HG02759 (cell line): ENCODE data around the gene SLC10A3.

Source experiments
- ATAC-seq: cut with Tn5 transposase; IDR thresholded peaks from one replicate; pipeline ENCODE4 v1.9.1; 2021; ENCODE audit warnings: mild to moderate bottlenecking, moderate library complexity; ENCODE audit not compliant: unreplicated experiment

Gene SLC10A3

DNA sequence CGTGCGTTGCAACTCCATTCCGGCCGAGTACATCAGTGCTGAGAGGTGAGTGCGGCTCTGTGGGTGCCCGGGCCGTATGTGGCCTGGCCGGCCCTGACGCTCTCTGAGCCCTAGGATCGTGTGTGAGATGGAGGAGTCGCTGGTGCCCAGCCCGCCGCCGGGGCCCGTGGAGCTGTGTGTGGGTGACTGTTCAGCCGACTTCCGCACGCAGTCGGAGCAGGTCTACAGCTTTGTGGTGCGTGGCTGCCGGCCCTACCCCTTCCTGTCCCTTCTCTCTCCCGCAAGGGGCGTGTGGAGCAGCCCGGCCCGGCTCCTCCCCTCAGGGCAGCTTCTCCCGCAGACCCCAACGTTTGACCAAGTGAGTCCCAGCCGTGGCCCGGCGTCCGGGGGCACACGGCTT lies 24.4 kb downstream of the SLC10A3 start:
- no peak for ATAC-seq

- ATAC-seq: no peak
Measured at GRCh38 chrX:154465601-154466000, 24.8 kb downstream of the SLC10A3 start.

- ATAC-seq: no peak
Measured at GRCh38 chrX:154464806-154465365, 25.5 kb downstream of the SLC10A3 start.

DNA sequence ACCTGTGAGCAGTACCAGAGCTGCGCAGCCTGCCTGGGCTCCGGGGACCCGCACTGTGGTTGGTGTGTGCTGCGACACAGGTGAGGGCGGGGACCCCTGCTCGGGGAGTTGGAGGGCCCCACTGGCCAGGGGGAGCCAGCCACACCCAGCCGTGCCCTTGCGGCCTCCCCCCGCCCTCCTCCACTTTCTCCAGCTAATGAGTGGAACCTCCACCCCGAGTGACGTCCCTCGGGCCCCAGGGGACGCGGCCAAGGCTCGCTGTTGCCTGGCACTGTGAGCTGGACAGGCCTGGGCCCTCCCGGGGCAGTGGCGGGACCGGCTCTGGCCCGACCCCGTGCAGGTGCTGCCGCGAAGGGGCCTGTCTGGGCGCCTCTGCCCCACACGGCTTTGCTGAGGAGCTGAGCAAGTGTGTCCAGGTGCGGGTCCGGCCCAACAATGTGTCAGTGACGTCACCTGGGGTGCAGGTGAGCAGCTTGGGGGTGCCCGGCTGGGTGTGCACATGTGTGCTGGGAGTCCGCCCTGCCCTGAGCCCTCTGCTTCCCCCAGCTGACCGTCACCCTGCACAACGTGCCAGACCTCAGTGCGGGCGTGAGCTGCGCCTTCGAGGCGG lies 26.7 kb downstream of the SLC10A3 start:
- ATAC-seq: no peak

DNA sequence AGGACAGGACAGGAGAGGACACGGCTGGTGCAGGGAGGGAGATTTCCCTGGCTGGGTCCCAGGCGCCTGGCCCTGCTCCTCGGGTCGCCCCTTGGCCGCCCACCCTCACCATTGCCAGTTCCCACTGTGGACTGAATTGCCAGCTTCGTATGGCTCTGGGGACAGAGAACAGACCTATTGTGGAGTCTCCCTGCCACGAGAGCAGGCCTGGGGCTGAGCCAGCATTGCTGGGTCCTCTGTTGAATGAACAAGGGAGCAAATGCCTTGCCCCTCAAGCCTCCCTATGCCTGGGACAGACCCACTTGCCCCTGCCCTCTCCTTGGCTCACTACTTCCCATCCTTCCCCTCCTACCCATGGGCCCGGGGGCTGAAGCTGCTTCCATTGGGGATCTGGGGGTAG lies 28.0 kb downstream of the SLC10A3 start:
- ATAC-seq: no peak

- ATAC-seq: no peak
Measured at GRCh38 chrX:154460326-154460725, 30.1 kb downstream of the SLC10A3 start.

DNA sequence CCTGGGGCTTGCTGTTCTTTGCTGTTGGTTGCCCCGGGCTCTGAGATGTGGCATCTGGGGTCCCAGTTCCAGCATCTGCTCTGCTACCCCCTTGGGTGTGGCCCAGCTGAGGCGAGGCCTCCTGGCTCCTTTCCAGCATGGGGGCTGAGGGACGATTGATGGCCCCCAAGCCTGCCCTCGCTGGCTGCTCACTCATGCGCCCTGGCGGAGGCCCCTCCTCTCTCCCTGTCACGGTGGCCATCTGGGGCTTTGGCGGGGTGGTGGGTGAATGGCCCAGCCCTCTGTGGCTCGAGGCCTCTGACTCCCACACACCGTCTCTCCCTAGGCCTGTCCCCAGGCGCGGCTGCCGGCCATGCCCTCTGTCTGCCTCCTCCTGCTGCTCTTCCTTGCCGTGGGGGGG lies 30.6 kb downstream of the SLC10A3 start:
- ATAC-seq: no peak

- ATAC-seq: no peak
Measured at GRCh38 chrX:154458954-154459778, 31.3 kb downstream of the SLC10A3 start.

DNA sequence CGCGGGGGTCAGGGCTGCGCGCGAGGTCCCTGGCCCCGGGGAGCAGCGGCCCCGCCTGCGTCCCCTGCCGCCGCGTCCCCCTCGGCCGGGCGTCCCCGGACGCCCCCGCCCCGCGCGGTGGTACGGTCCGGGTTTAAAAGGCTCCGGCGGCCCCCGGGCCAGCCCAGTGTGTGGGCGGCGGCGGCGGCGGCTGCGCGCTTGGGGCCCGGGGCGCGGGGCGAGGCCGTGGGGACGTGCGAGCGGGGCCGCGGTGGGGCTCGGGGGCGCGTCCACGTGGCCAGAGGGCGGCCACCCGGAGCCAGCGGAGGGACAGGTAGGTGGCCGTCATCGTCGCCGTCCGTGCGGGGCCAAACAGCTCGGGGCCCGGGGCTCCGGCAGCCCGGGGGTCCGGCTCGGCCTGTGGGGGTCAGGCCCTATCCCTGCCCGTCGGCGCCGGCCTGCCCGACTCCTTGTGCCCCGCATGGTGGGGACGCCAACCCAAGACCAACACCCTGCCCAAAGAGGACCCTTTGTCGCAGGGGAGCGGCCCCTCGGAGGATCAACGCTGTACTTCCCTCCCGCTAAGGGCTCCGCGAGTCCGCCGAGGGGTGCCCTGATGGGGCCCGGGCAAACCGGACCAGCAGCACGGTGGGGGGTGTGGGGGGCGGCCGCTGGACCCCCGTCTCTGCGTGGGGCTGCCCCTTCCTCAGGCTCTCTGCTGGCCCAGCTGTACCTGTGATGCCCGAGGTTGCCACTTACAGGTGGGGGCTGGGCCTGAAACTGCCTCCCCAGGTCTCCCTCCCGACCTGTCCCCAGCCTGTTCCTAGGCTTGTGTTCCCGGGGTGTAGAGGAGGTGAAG lies 32.1 kb downstream of the SLC10A3 start, which contains the start of gene PLXNA3:
TSS of gene PLXNA3 (plus strand) at position 166 of the 838 bp plus-strand sequence. CDS start 1,903 bp downstream, outside the sequence.
- peak; percentile 79 for ATAC-seq

DNA sequence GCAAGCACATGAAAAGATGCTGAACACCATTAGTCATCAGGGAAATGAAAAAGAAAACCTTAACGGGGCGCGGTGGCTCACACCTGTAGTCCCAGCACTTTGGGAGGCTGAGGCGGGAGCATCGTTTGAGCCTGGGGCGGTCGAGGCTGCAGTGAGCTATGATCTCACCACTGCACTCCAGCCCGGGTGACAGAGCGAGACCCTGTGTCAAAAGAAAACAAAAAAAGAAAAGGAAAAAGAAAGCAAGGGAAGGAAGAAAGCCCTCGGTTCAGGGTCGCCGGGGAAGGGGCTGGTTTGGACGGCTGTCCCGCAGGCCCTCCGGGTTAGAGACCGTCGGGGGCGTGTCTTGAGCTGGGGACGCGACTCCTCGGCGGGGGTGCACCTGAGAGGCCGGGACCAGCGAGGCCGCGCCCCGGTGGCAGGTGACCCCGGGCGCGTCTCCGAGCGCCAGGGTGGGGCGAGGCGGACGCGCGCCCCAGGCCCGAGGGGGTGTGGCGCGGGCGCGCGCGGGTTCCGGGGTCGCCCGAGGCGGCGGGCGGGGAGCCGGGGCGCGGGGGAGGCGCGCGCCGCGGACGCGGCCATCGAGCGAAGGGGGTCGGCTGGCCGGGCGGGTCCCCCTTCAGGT lies 32.8 kb downstream of the SLC10A3 start:
- peak; percentile 65 for ATAC-seq

- no peak for ATAC-seq
Measured at GRCh38 chrX:154452823-154453222, 37.6 kb downstream of the SLC10A3 start.

GRCh38 chrX:154450312-154450711 lies 40.1 kb downstream of the SLC10A3 start:
- no peak for ATAC-seq

DNA sequence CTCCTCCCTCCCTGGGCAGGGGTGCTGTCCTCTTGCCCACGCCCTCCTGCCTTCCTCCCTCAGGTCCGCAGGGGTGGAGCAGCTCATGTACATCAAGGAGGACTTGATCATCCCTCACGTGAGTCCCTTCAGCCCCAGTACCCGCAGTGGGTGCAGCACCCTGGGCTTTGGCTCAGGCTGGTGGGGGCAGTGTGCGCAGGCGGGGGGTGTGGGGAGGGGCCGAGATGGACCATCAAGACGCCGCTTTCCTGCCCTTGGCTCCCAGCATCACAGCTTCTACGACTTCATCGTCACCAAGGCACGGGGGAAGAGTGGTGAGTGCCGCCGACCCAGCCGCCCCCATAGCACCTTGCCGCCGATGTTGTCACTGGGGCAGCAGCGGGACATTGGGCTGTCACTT lies 40.8 kb downstream of the SLC10A3 start:
- no peak for ATAC-seq

- ATAC-seq: no peak
Measured at GRCh38 chrX:154448484-154448883, 41.9 kb downstream of the SLC10A3 start.

GRCh38 chrX:154446430-154446829 lies 44.0 kb downstream of the SLC10A3 start:
- ATAC-seq: no peak

- ATAC-seq: no peak
Measured at GRCh38 chrX:154445776-154446175, 44.7 kb downstream of the SLC10A3 start.

DNA sequence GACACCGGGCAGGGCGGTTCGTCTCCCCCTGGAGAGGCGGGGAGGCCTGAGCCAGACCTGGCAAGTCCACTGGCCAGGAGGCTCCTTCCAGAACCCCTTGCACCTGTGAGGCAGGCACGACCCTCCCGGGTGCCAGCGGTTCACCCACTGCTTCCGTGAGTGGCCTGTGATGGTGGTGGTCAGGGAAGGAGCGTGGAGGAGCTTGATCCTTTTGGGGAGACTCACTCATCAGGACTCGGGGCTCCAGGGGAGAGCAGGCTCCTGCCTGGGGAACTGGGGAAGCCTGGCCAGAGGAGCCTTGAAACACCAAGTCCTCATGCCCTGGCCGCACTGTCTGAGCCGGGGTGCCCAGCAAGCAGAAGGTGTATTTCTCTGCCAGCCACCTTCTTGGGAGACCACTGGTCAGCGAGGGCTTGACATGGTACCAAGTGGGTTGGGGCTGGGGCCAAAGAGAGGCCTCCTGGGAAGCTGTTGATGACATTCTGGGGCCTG lies 45.6 kb downstream of the SLC10A3 start:
- no peak for ATAC-seq

DNA sequence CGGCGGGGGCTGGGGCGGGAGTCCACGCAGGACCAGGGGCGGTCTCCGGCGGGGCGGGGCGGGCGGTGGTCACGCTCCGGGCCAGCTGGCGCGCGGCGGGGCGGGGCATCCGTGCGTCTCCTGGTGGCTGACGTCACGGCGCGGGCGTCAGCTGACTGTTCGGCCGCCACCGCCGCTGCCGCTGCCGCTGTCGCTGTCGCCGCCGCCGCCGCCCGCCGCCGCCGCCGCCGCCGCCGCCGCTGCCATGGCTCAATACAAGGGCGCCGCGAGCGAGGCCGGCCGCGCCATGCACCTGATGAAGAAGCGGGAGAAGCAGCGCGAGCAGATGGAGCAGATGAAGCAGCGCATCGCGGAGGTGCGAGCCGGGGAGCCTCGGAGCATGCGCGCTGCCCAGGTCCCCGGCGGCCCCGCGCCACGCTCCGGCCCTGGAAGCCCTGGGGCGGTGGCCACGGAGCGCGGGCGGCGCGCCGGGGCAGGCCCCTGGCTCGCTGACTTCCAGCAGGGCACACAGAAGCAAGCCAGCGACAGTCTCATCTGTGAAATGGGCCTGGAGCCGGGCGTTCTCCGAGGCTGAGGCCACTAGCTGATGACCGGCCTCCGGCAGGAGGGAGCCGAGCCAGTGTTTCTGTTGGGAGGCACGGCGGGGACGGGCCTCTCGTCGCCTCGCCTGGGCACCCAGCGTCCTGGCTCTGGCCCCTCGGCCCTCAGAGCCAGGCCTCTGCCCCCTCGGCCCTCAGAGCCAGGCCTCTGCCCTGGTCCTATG lies 46.3 kb downstream of the SLC10A3 start, which contains the start of gene FAM50A:
TSS of gene FAM50A (plus strand) at position 150 of the 763 bp plus-strand sequence. CDS start at position 245, 95 bp downstream.
- ATAC-seq: peak; percentile 85

- no peak for ATAC-seq
Measured at GRCh38 chrX:154443479-154443910, 46.9 kb downstream of the SLC10A3 start.
